ENCODE measurements around the gene GPATCH11.

GRCh38 chr2:37104178-37104577, 19.9 kb downstream of the GPATCH11 start:
- TF ChIP-seq CEBPB (IDR thresholded peaks at IDR 0.05) (no peak), CHD2 (IDR thresholded peaks at IDR 0.05; ENCODE audit: low read length, partially characterized antibody) (no peak)

Data from A549 (cell line).